HG02981 (cell line): ENCODE data around the gene PPP1R36.

Experiments
- ATAC-seq: cut with Tn5 transposase; IDR thresholded peaks from one replicate; pipeline ENCODE4 v1.9.1; 2021; ENCODE audit warnings: mild to moderate bottlenecking, moderate library complexity; ENCODE audit not compliant: unreplicated experiment

PPP1R36 gene

GRCh38 chr14:64638625-64639024, 88.9 kb downstream of the PPP1R36 start:
- no peak for ATAC-seq
